OCI-LY1 (cell line): Measurements from ENCODE around the gene PDE9A.

Source experiments
- EZH2 ChIP-seq: fragments of 200-600 bp; sonication (generic), shearing (Covaris generic); IDR thresholded peaks from 2 replicates; pipeline ENCODE4 v1.8.0; 2017; ENCODE audit warnings: borderline replicate concordance, mixed run types, mild to moderate bottlenecking, antibody characterized with exemption, low read length, moderate library complexity, mixed read lengths
- TF ChIP-seq, protein P1 (sequence below): fragments of 200-600 bp; sonication (generic), shearing (Covaris generic); IDR thresholded peaks from 2 replicates; pipeline ENCODE4 v1.5.1; 2017; ENCODE audit warnings: mild to moderate bottlenecking, antibody characterized with exemption, low read length, moderate library complexity, mixed read lengths

DNA sequence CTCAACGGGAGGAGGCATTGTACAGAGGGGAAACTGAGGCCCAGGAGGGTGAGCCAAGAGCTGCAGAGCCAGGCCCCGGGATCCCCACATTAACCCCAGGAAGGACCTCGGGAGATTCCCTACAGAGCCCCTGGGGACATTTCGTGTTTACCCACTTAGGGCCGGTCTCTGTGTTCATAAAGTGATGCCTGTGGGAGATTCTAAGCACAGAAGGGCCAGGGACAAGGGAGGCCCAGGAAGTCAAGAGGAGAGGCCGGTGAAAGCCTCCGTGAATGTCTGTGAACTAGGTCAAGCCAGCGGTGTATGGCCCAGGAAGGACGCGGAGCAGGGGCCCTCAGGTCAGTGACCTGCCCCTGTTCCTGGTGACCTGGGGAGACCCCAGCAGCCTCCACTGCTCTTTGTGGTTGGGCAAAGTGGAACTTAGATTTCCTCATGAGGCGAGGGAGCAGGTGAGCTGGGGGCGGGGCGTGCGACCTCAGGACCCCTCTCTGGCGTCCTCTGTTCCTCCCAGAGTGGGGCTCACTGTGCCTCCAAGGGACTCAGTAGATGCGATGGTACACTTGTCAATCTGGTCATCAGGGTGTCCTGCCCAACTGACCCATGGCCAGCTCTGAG, 34.9 kb downstream of the PDE9A start:
- TF ChIP-seq, protein P1, sequence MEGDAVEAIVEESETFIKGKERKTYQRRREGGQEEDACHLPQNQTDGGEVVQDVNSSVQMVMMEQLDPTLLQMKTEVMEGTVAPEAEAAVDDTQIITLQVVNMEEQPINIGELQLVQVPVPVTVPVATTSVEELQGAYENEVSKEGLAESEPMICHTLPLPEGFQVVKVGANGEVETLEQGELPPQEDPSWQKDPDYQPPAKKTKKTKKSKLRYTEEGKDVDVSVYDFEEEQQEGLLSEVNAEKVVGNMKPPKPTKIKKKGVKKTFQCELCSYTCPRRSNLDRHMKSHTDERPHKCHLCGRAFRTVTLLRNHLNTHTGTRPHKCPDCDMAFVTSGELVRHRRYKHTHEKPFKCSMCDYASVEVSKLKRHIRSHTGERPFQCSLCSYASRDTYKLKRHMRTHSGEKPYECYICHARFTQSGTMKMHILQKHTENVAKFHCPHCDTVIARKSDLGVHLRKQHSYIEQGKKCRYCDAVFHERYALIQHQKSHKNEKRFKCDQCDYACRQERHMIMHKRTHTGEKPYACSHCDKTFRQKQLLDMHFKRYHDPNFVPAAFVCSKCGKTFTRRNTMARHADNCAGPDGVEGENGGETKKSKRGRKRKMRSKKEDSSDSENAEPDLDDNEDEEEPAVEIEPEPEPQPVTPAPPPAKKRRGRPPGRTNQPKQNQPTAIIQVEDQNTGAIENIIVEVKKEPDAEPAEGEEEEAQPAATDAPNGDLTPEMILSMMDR = no peak
- no peak for TF ChIP-seq EZH2
